Effector CD8-positive, alpha-beta T cell (primary cell): ENCODE data around the gene PADI4.

Experiments used
- DNase-seq: peaks from one replicate; lab custom pipeline; 2025; lab: John Stamatoyannopoulos, UW

The PADI4 gene

DNA sequence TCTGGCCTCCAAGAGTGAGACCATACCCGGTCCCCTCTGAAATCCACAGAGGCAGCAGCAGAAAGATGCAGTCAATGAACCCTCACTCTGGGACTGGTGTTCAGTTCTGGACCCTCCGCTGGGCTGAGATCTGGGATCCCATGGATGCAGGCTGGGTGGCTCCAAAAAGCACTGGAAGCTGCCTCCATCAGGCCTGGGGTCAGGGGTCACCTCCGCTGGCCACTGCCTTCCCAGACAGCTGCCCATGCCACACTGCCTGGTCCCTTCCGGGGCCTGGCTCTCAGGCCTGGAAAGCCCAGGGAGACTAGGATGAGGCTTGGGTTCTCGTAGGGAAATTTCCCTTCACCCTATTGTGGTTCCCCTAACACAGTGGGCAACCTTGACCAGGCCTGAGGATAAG, 21.4 kb upstream of the PADI4 start:
- DNase-seq: no peak

DNA sequence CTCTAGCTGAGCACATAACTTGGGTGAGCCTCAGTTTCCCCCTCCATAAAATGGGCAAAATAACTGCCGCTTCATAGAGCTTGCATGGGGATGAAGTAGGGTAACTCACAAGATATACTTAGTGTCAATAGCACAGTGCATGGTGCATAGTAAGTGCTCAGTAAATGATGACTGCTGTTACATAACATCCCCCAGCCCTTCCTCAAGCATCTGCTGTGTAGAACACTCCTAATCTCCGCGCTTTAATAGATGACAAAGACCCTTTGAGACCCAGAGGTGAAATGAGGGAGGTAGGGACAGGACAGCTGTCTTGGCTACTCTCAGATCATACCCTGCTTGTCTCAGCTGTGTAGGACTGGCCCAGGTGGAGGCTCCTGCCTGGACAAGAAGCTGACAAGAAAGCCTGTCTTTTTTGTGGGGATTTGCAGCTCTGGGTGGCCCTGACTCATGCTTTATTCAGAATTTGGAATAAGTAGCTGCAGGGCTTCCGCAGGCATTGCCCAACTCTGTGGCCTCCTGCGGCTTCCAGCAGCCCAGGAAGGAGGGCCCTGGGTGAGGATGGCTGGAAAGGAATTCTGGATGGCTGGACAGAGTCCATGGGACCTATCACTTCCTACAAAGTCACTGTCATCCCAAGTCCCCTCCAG, 20.7 kb upstream of the PADI4 start:
- DNase-seq: no peak

GRCh38 chr1:17289721-17290120, 18.3 kb upstream of the PADI4 start:
- DNase-seq: no peak

- DNase-seq: no peak
These were observed 17.4 kb upstream of the PADI4 start for GRCh38 chr1:17290553-17290952.

DNA sequence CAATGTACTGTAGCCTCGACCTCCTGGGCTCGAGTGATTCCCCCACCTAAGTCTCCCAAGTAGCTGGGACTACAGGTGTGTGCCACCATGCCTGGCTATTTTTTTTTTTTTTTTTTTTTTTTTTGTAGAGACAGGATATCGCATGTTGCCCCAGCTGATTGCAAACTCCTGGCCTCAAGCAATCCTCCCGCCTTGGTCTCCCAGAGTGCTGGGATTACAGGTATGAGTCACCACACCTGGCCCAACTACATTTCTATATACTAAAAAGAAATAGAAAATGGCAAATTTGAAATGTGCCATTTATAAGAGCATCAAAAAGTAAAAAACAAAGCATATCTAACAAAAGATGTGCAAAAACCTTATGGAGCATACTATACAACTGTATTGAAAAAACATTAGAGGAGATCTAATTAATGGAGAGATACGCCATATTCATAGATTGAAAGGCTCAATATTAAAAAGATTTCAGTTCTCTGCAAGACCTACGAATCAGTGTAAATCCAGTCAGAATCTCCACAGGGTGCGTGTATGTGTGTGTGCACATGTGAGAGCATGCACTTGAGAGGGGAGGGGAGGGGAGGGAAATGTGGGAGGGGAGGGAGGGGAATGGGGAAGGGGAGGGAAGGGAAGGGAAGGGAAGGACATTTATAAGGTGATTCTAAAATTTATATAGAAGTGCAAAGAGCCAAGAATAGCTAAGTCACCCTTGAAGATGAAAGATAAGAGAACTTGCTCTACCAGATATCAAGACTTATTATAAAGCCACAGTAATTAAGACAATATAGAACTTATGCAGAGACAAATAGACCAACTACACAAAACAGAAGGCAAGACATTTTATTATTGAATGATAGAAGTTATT, 15.5 kb upstream of the PADI4 start:
- DNase-seq: no peak

DNA sequence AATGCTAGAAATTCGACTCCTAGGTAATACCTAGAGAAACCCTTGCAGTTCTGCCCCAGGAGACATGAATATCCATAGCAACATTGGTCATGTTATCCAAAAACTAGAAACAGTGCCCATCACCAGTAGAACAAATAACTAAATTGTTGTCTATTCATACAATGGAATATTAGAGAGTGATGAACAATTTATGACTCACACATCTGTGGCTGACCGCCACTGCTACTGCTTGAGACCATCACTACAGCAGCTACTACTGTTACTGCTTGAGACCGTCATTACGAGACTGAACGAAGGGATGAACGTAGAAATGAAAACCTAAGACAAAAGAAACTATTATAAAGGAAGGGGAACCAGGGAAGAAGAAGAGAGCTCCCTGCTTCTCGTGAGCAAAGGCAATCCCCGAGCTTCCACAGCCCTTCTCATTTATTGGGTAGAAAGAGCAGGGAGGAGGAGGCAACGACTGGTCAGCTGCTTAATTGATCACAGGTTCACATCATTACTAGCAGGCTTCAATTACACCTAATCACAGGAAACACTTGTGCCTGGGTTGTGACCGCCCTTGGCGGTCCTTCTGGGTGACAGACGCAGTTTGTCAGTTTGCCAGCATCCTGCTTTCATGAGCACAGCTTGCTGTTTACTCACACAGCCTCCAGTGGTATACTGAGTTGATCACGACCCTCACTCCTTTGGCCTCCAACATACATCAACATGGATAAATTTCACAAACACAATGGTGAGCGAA, 14.1 kb upstream of the PADI4 start:
- no peak for DNase-seq

DNA sequence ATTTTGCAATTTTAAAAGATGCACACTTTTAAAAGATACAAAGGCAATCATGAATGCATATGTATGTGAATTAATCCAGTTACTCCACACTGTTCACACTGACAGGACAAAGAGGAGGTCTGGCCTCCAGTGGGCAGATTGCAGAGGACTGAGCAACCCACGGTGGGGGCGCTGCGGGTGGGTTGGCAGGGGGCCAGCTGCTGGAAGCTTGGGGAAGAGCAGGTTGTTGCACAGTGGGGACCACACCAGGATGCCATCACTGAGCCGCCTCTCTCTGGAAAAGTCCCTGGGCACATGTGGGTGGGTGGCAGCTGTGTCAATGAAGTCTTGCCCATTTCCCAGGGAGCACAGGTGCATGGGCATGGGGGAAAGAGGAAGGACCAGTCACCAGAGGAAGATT, 12.7 kb upstream of the PADI4 start:
- DNase-seq: no peak

GRCh38 chr1:17296086-17296485, 11.9 kb upstream of the PADI4 start:
- DNase-seq: no peak

DNA sequence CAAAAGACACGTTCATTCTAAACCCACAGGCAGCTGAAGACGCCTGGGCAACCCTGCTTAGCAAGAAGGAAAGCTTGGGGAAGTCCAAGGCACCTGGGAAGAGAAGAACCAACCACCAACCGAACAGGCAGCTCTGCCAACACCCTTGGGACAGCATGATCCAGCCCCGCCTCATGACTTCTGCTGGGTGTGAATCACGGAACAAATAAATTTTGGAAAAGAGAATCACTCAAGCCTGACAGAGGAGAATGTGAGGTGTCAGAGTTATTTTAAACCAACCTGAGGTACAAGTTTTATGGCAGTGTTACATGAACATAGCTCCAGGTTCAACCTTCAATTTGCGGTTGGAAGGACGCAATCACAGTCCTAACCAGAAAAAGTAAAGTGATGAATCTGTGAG, 10.0 kb upstream of the PADI4 start:
- no peak for DNase-seq

GRCh38 chr1:17301767-17302166, 6.2 kb upstream of the PADI4 start:
- no peak for DNase-seq

- DNase-seq: no peak
These were observed 3.7 kb upstream of the PADI4 start for GRCh38 chr1:17304151-17304825.

DNA sequence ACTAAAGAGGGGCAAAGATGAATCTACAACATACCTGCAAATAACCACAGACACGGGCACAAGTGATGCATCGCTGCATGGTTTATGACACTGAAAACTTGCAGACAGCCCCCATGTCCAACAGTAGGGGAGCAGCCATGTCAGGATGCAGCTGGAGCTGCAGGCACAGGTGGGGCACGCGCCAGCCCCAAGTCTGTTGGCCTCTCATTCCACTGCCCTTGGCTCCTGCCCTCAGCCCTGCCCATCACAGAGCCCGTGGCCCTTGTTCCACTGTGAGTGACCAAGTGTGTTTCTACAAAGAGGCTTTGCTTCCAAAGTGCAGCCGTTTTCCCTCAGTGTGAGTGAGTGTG, 3.2 kb upstream of the PADI4 start:
- DNase-seq: no peak

- DNase-seq: no peak
These were observed 2.4 kb upstream of the PADI4 start for GRCh38 chr1:17305576-17306095.

GRCh38 chr1:17306407-17306806, 1.6 kb upstream of the PADI4 start:
- DNase-seq: no peak

DNA sequence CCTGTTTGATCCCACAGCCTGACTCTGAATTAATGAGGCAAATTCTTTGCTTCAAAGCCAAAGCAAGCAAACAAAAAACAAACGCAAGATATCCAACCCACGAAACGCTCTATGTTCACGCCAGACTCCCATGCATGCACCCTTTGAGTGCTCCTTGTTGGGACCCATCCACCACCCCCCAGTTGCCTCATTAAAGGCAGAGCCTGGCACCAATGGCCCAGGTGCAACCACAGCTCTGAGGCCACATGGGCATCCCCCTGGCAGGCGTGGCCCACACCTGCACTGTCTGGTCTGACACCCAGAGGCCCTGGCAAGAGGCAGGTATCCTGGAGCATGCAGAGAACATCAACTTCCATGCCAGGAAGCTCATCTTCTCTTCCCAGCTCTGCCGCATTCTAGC, 1.1 kb upstream of the PADI4 start:
- DNase-seq: no peak

GRCh38 chr1:17307329-17307728, 668 bp upstream of the PADI4 start:
- no peak for DNase-seq

GRCh38 chr1:17308593-17308992, 596 bp downstream of the PADI4 start:
- no peak for DNase-seq

DNA sequence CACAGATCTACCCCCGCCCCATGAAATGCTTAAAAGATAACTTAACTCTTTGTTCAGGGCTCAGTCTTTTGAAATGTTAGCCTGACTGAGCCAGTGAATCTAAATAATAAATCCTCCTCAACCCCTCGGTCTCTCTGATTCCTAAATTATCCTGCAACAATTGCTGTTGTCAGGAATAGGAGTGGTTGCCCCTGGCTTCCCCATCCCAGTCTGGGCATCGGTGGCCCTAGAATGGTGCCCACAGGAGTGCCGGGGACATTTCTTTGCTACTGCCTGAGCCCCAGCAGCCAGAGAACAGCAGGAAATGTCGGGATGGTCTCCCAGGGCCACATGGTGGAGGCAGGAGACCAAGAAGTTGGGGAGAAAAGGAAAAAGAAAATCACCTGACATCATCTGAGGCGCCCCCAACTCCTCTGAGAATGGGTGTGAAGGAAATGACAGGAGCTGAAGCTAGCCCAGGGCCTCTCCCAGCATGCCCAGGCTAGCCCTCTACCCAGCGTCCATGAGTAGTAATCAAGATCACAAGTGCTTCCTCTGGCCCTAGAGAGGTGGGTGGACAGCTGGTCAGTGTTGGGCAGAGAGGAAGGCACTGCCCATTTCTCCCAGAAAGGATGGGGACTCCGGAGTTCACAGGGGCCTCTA, 1.6 kb downstream of the PADI4 start:
- no peak for DNase-seq

GRCh38 chr1:17310068-17310640, 2.2 kb downstream of the PADI4 start:
- no peak for DNase-seq

GRCh38 chr1:17313530-17314309, 5.7 kb downstream of the PADI4 start:
- no peak for DNase-seq
